Right ventricle myocardium superior (tissue), 1 donor: ENCODE data around the gene ZBTB20. TPM values are rescaled to one million over a fixed set of nuclear protein-coding genes. Genes with fewer than 3 reads are reported as not detected.

Experiments used
- microRNA-seq: library from miRNA; unstranded; fragments of <30 nt; microRNA quantifications from one replicate; pipeline ENCODE4 v1.2.0, GENCODE V29; 2020
- total RNA-seq: library from RNA; stranded (reverse); fragmentation: NEBNext Ultra II Directional; extraction: Animal tissue kit (Norgen Biotek cat#: 25700); gene quantifications from one replicate; pipeline ENCODE4 v1.2.1, GENCODE V29; 2021
- donor health status: DM: no; HTN: yes; CAD: no; lungs with severe emphysema.

The ZBTB20 gene
- total RNA-seq, 1 donor from 2014 or later = 53.4 TPM

Small RNAs within 50 kb of the gene (microRNA-seq; reads per million reads assigned to microRNA genes)
- gene MIR4796 = 1.6 reads per million
